HL-60 (cell line): Measurements from ENCODE around the gene VAV2.

Experiments used
- DNase-seq, 2 experiments: peaks; one replicate each; pipeline ENCODE4 v3.0.0-alpha.2; 2010 to 2020; ENCODE audit warnings: low read depth in 1 of 2, low spot score in 1 of 2
- H3K27ac ChIP-seq: fragments of 250-450 bp; sonication (Bioruptor Pico); replicated peaks from 2 replicates; pipeline ENCODE4 v1.5.1; 2020; ENCODE audit warnings: mild to moderate bottlenecking, moderate library complexity
- H3K27me3 ChIP-seq: fragments of 250-450 bp; sonication (Bioruptor Pico); 2 replicates; pipeline ENCODE4 v1.5.1; 2021; ENCODE audit warnings: mild to moderate bottlenecking, moderate library complexity; ENCODE audit not compliant: insufficient read depth, poor library complexity, severe bottlenecking
- H3K4me3 ChIP-seq: replicated peaks from 2 replicates; pipeline ENCODE4 v1.5.1; 2011; ENCODE audit warnings: mild to moderate bottlenecking, control low read depth, low read length; ENCODE audit not compliant: insufficient read depth
- GABPA ChIP-seq: IDR thresholded peaks from 2 replicates; pipeline ENCODE4 v1.6.1; 2012; ENCODE audit warnings: low read depth
- POLR2AphosphoS5 ChIP-seq: IDR thresholded peaks from 2 replicates; pipeline ENCODE4 v1.6.1; 2012; ENCODE audit warnings: low read depth
- SPI1 ChIP-seq: IDR thresholded peaks from 2 replicates; pipeline ENCODE4 v1.6.1; 2012; ENCODE audit warnings: low read depth, mild to moderate bottlenecking, borderline replicate concordance
- TF ChIP-seq, protein P1 (sequence below): IDR thresholded peaks from one replicate; pipeline ENCODE4 v1.5.1; 2011; ENCODE audit warnings: low read length, control low read depth, inconsistent platforms; ENCODE audit not compliant: insufficient read depth
- TF ChIP-seq, protein P2 (sequence below): IDR thresholded peaks from 2 replicates; pipeline ENCODE4 v1.6.1; 2012; ENCODE audit warnings: low read depth; ENCODE audit not compliant: insufficient replicate concordance

The VAV2 gene

DNA sequence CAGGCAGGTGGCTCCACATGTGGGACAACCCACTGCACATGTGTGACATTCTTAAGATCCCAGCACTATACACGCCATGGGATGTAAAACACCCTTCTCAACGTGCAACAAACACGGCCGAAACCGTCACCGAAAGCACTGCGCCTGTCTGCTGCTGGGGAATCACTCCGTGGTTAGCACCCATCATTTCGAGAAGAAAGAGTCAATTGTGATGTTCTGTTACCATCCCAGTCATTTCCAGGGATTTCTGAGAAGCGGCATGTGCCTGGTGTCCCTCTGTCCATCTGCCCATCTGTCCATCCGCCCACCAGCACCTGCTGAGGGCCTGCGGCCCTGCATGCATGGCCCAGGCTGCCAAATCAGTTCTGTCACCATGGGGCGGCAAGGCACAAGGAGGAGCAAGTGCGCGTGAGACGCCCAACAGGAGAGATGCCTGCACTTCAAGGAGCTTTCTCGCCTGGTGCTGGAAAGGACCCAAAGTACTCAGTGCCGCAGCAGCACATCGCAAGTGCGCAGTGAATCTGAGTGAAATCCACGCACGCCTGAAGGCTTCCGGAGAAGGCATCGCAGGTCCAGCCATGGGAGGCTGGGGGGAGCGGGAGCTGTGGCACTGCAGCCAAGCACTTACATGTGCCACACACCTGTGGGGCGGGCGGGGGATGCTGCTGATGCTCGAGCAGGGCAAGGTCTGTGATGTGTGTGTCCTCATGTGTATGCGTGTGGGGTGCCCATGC, 38.0 kb downstream of the VAV2 start:
- no peak for DNase-seq
- no peak for TF ChIP-seq SPI1
- TF ChIP-seq POLR2AphosphoS5 = no peak
- TF ChIP-seq, protein P1, sequence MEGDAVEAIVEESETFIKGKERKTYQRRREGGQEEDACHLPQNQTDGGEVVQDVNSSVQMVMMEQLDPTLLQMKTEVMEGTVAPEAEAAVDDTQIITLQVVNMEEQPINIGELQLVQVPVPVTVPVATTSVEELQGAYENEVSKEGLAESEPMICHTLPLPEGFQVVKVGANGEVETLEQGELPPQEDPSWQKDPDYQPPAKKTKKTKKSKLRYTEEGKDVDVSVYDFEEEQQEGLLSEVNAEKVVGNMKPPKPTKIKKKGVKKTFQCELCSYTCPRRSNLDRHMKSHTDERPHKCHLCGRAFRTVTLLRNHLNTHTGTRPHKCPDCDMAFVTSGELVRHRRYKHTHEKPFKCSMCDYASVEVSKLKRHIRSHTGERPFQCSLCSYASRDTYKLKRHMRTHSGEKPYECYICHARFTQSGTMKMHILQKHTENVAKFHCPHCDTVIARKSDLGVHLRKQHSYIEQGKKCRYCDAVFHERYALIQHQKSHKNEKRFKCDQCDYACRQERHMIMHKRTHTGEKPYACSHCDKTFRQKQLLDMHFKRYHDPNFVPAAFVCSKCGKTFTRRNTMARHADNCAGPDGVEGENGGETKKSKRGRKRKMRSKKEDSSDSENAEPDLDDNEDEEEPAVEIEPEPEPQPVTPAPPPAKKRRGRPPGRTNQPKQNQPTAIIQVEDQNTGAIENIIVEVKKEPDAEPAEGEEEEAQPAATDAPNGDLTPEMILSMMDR = no peak
- TF ChIP-seq, protein P2, sequence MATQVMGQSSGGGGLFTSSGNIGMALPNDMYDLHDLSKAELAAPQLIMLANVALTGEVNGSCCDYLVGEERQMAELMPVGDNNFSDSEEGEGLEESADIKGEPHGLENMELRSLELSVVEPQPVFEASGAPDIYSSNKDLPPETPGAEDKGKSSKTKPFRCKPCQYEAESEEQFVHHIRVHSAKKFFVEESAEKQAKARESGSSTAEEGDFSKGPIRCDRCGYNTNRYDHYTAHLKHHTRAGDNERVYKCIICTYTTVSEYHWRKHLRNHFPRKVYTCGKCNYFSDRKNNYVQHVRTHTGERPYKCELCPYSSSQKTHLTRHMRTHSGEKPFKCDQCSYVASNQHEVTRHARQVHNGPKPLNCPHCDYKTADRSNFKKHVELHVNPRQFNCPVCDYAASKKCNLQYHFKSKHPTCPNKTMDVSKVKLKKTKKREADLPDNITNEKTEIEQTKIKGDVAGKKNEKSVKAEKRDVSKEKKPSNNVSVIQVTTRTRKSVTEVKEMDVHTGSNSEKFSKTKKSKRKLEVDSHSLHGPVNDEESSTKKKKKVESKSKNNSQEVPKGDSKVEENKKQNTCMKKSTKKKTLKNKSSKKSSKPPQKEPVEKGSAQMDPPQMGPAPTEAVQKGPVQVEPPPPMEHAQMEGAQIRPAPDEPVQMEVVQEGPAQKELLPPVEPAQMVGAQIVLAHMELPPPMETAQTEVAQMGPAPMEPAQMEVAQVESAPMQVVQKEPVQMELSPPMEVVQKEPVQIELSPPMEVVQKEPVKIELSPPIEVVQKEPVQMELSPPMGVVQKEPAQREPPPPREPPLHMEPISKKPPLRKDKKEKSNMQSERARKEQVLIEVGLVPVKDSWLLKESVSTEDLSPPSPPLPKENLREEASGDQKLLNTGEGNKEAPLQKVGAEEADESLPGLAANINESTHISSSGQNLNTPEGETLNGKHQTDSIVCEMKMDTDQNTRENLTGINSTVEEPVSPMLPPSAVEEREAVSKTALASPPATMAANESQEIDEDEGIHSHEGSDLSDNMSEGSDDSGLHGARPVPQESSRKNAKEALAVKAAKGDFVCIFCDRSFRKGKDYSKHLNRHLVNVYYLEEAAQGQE = no peak
- TF ChIP-seq GABPA = no peak

DNA sequence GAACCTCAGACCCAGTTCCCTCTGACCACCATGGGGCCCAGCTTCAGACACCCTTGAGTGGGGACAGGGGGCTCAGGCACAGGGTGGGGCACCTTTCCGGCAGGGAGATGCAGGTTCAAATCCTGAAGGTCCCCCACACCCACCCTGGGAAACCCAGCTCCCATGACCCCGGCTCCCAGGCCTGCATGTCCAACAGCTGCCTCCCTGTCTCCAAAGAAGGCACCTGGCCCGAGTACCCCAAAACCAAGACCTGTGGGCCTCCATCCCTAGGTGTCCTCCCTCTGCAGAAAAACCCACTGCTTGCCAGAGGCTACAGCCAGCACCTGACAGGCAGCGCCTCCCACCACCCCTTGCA, 38.5 kb downstream of the VAV2 start:
- H3K4me3 ChIP-seq = no peak overlapping the region
- H3K27ac ChIP-seq = no peak overlapping the region
- no peak for DNase-seq
- TF ChIP-seq POLR2AphosphoS5 (no peak), SPI1 (no peak), GABPA (no peak)
- TF ChIP-seq, protein P2 = no peak
- TF ChIP-seq, protein P1 = no peak
- H3K27me3 ChIP-seq = peaks cover 12% of the 10 kb centered on the region

More for the DNA sequence above, 38.0 kb downstream of the VAV2 start:
- peaks cover 16% of the 10 kb centered on the region for H3K27me3 ChIP-seq
- H3K4me3 ChIP-seq = no peak overlapping the region
- no peak overlapping the region for H3K27ac ChIP-seq

DNA sequence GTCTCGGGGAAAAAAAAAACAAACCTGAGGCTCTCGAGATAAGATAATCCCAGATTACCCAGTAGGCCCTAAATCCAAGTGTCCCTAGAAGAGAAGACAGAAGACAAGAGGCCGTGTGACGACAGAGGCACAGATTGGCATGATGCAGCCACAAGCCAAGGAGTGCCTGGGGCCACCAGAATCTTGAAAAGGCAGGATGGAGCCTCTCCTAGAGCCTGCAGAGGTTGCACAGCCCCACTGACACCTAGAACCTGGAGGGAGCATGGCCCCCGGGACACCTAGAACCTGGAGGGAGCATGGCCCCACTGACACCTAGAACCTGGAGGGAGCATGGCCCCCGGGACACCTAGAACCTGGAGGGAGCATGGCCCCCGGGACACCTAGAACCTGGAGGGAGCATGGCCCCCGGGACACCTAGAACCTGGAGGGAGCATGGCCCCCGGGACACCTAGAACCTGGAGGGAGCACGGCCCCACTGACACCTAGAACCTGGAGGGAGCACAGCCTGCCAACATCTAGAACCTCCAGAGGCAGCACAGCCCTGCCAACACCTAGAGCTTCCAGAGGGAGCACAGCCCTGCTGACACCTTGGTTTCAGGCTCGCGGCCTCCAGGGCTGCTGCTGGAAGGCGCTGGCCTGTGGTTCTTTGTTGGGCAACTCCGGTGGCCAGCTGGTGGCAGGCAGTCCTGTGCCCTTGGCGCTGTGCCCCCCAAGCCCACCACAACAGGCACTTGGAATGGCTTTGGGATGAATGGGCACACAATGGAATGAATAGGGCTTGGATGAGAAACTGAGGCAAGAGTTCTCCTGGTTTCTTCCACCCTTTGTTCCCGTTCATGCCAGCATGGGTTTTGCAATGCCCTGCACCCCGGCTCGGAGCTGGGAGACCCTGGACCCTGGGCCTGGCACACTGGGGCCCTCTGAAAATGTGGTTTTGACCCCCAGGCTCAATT, 39.2 kb downstream of the VAV2 start:
- H3K27ac ChIP-seq = no peak overlapping the region
- H3K27me3 ChIP-seq = peaks cover 12% of the 10 kb centered on the region
- DNase-seq = no peak
- no peak overlapping the region for H3K4me3 ChIP-seq
- TF ChIP-seq, protein P1 = no peak
- TF ChIP-seq GABPA = no peak
- TF ChIP-seq SPI1 = no peak
- no peak for TF ChIP-seq POLR2AphosphoS5
- TF ChIP-seq, protein P2 = no peak
